B cell (primary cell): Measurements from ENCODE around the gene TBC1D1. TPM values are rescaled to one million over a fixed set of nuclear protein-coding genes. Genes with fewer than 3 reads are reported as not detected.

Source experiments
- ATAC-seq: fragments of 200-7000 bp; cut with Tn5 transposase; one replicate; pipeline ENCODE4 v1.10.0; 2021; ENCODE audit warnings: low read depth, mild to moderate bottlenecking, moderate number of reproducible peaks, moderate library complexity
- CTCF ChIA-PET: fragments of 350-600 bp; sonication (Branson Sonifier 250); formaldehyde crosslinking; loops from one replicate; lab custom pipeline; 2021; ENCODE audit warnings: antibody characterized with exemption, inconsistent platforms; lab: Charles Lee
- POLR2A ChIA-PET: fragments of 350-600 bp; sonication (Branson Sonifier 250); formaldehyde crosslinking; loops from one replicate; lab custom pipeline; 2021; ENCODE audit warnings: antibody characterized with exemption; lab: Charles Lee
- DNase-seq: peaks from one replicate; pipeline ENCODE4 v3.0.0; 2013
- H2AFZ ChIP-seq: 2 replicates; pipeline ENCODE4 v1.6.1; 2012; ENCODE audit warnings: mild to moderate bottlenecking, low read depth, low read length; ENCODE audit not compliant: insufficient read depth, poor library complexity, severe bottlenecking
- H3K27ac ChIP-seq, 2 donors: 1 replicate in 1 of 2; 2 replicates in 1 of 2; pipeline ENCODE4 v1.5.1; 2012 to 2013; ENCODE audit warnings: low read length in 2 of 2, mild to moderate bottlenecking in 2 of 2, moderate library complexity in 1 of 2
- H3K27me3 ChIP-seq, 4 experiments: fragments of 200-600 bp in 1 of 4; sonication (generic) in 1 of 4; replicated peaks in 1 of 4; 1 replicate in 2 of 4; 2 replicates in 2 of 4; pipeline versions ENCODE4 v1.6.1 to v1.7.0; 2013 to 2016; ENCODE audit warnings: low read length in 3 of 4, mild to moderate bottlenecking in 2 of 4, mixed read lengths in 1 of 4, moderate library complexity in 1 of 4; ENCODE audit not compliant: insufficient read depth in 4 of 4, control insufficient read depth in 3 of 4; ENCODE audit errors: control extremely low read depth in 1 of 4
- H3K36me3 ChIP-seq, 2 experiments: replicated peaks in 1 of 2; 1 replicate in 1 of 2; 2 replicates in 1 of 2; pipeline versions ENCODE4 v1.6.1 to v1.7.1; 2013; ENCODE audit warnings: low read length in 1 of 2; ENCODE audit not compliant: insufficient read depth in 2 of 2, control insufficient read depth in 1 of 2; ENCODE audit errors: control extremely low read depth in 1 of 2, extremely low read depth in 1 of 2
- H3K4me1 ChIP-seq, 2 donors: fragments of 200-600 bp in 1 of 2; sonication (generic) in 1 of 2; 1 replicate in 1 of 2; 2 replicates in 1 of 2; pipeline versions ENCODE4 v1.5.1 to v1.6.1; 2013 to 2017; ENCODE audit warnings: low read length in 2 of 2; ENCODE audit not compliant: control insufficient read depth in 2 of 2, insufficient read depth in 2 of 2
- H3K4me2 ChIP-seq: replicated peaks from 2 replicates; pipeline ENCODE3; 2012; ENCODE audit warnings: mild to moderate bottlenecking, low read depth, low read length; ENCODE audit not compliant: poor library complexity, severe bottlenecking
- H3K4me3 ChIP-seq, 5 experiments: fragments of 200-600 bp in 1 of 5; sonication (generic) in 1 of 5; 1 replicate in 3 of 5; 2 replicates in 2 of 5; pipeline versions ENCODE4 v1.5.1 to v1.7.0; 2011 to 2016; ENCODE audit warnings: low read length in 4 of 5, mild to moderate bottlenecking in 4 of 5, low read depth in 2 of 5, control low read depth in 1 of 5, moderate library complexity in 1 of 5; ENCODE audit not compliant: insufficient read depth in 1 of 5; ENCODE audit errors: control extremely low read depth in 1 of 5, extremely low read depth in 1 of 5
- H3K79me2 ChIP-seq: fragments of 200-600 bp; sonication (generic); one replicate; pipeline ENCODE4 v1.6.0; 2016; ENCODE audit warnings: low read length; ENCODE audit not compliant: control insufficient read depth, insufficient read depth
- H3K9ac ChIP-seq: fragments of 200-600 bp; sonication (generic); 2 replicates; pipeline ENCODE4 v1.6.1; 2017; ENCODE audit warnings: mild to moderate bottlenecking, low read length, moderate library complexity
- H3K9me3 ChIP-seq, 3 donors: one replicate each; pipeline versions ENCODE4 v1.6.1 to v1.7.1; 2013; ENCODE audit warnings: low read length in 2 of 3; ENCODE audit not compliant: control insufficient read depth in 2 of 3, insufficient read depth in 1 of 3; ENCODE audit errors: control extremely low read depth in 1 of 3
- H4K20me1 ChIP-seq: 2 replicates; pipeline ENCODE4 v1.6.0; 2012; ENCODE audit warnings: mild to moderate bottlenecking, low read length; ENCODE audit not compliant: insufficient read depth, control insufficient read depth, poor library complexity, severe bottlenecking
- H3K27ac Mint-ChIP-seq: one replicate; pipeline ENCODE4 v1.8.0; 2021; ENCODE audit warnings: mixed read lengths
- H3K27me3 Mint-ChIP-seq: one replicate; pipeline ENCODE4 v1.8.0; 2021; ENCODE audit warnings: mixed read lengths
- H3K4me1 Mint-ChIP-seq: one replicate; pipeline ENCODE4 v1.8.0; 2021; ENCODE audit warnings: mixed read lengths
- H3K4me3 Mint-ChIP-seq: one replicate; pipeline ENCODE4 v1.8.0; 2021; ENCODE audit warnings: mixed read lengths
- H3K9me3 Mint-ChIP-seq: one replicate; pipeline ENCODE4 v1.8.0; 2022; ENCODE audit warnings: mixed read lengths; ENCODE audit not compliant: insufficient read depth
- EZH2 ChIP-seq: IDR thresholded peaks from 2 replicates; pipeline ENCODE4 v1.6.1; 2012; ENCODE audit warnings: borderline replicate concordance, low read depth, mild to moderate bottlenecking, moderate library complexity, low read length; ENCODE audit not compliant: insufficient read depth, poor library complexity, severe bottlenecking
- WGBS: methylation state at CpG from one replicate; pipeline ENCODE4 v1.1.5; 2013; ENCODE audit warnings: missing lambda C conversion rate; ENCODE audit not compliant: insufficient coverage; 5-methylcytosine and 5-hydroxymethylcytosine counted together
- intact Hi-C: fragments of 100-400 bp; cut with micrococcal nuclease; formaldehyde crosslinking; loops from one replicate; pipeline ENCODE4 v1.10.0; 2022
- polyA plus RNA-seq: library from polyadenylated mRNA; depleted of rRNA; stranded (reverse); fragments of >200 nt; gene quantifications from 2 replicates; pipeline ENCODE4 v1.2.3, GENCODE V29; 2012
- total RNA-seq, 2 donors: library from RNA; stranded (reverse); fragments of 120-200 nt in 1 of 2; gene quantifications; 1 replicate in 1 of 2; 2 replicates in 1 of 2; pipeline versions ENCODE4 v1.2.3 to v1.2.4, GENCODE V29; 2013 to 2022
- TF ChIP-seq, protein P1 (sequence below): fragments of 200-600 bp; IDR thresholded peaks from one replicate; pipeline ENCODE4 v1.8.0; 2022; ENCODE audit warnings: antibody characterized with exemption, mild to moderate bottlenecking

The TBC1D1 gene
- total and polyA plus RNA-seq, 2 donors (not counting 1 experiment from before 2014, with no cell fraction given) = 88.2 to 98.7 TPM

DNA sequence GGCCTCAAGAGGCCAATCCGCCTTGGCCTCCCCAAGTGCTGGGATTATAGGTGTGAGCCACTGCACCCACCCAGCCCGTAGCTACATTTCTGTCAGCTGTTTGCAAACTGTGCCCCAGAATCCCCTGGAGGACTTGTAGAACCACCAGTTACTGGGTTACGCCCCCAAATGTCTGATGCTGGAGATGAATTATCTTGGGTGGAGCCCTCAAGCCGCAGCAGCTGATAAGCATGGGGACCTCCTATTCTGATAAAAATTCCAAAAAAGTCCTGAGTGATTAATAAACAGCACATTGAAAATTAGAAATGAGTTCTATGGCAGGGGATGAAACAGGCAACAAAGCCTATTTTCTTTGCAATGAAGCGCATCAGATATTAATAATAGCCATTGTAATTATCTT lies 174.3 kb downstream of the TBC1D1 start:
- intact Hi-C loops = no loop called here
- no peaks in the 10 kb centered on the region for H3K9me3 Mint-ChIP-seq
- no peak overlapping the region for H3K9ac ChIP-seq

DNA sequence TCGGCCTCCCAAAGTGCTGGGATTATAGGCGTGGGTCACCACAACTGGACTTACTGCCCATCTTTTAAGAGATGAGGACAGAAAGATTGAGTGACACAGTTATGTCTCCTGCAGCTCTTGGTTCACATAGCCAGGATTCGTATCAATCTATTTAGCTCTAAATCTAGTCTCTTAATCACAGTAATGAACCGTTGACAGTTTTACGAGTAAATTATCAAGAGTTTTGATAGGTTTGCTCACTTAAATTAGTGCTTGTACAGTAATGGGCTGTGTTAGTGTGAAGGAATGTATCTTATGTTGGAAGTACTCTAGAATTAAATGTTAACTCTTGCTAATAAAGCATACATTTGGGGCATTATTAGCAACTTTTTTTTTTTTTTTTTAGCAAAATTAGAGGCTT lies 175.0 kb downstream of the TBC1D1 start:
- 100% methylated on average over 2 of the region's 5 CpGs for WGBS
- peaks cover 11% of the 10 kb centered on the region for H3K79me2 ChIP-seq
- Mint-ChIP-seq H3K27me3 (no peaks in the 10 kb centered on the region), H3K4me1 (peaks cover 28% of the 10 kb centered on the region), H3K27ac (no peak overlapping the region), H3K4me3 (no peak overlapping the region), H3K9me3 (no peaks in the 10 kb centered on the region)
- no peak overlapping the region for H3K4me2 ChIP-seq
- no peak overlapping the region for H2AFZ ChIP-seq
- H3K9me3 ChIP-seq = no peaks in the 10 kb centered on the region
- TF ChIP-seq, protein P1, sequence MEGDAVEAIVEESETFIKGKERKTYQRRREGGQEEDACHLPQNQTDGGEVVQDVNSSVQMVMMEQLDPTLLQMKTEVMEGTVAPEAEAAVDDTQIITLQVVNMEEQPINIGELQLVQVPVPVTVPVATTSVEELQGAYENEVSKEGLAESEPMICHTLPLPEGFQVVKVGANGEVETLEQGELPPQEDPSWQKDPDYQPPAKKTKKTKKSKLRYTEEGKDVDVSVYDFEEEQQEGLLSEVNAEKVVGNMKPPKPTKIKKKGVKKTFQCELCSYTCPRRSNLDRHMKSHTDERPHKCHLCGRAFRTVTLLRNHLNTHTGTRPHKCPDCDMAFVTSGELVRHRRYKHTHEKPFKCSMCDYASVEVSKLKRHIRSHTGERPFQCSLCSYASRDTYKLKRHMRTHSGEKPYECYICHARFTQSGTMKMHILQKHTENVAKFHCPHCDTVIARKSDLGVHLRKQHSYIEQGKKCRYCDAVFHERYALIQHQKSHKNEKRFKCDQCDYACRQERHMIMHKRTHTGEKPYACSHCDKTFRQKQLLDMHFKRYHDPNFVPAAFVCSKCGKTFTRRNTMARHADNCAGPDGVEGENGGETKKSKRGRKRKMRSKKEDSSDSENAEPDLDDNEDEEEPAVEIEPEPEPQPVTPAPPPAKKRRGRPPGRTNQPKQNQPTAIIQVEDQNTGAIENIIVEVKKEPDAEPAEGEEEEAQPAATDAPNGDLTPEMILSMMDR = no peak
- TF ChIP-seq EZH2 = no peak
- peaks cover 0 to 5% of the 10 kb centered on the region in 2 donors for H3K4me1 ChIP-seq
- intact Hi-C loops = no loop called here
- ATAC-seq = no peak
- no peaks in the 10 kb centered on the region for H3K27me3 ChIP-seq
- H3K4me3 ChIP-seq = no peak overlapping the region
- ChIA-PET CTCF (interaction anchor here (0.8 to 0.9 kb wide), 2 partner anchors 16 to 665 kb away, joined by 5 to 6 read pairs; no protein-coding TSS in a partner anchor), POLR2A (no interaction called here)
- DNase-seq = no peak
- H3K9ac ChIP-seq = no peak overlapping the region
- peaks cover 10% of the 10 kb centered on the region for H4K20me1 ChIP-seq
- H3K36me3 ChIP-seq = peaks cover 16 to 46% of the 10 kb centered on the region in 2 experiments
- H3K27ac ChIP-seq = no peak overlapping the region

More for the DNA sequence above, 174.3 kb downstream of the TBC1D1 start:
- Histone ChIP-seq H3K4me1 (peaks cover 0 to 5% of the 10 kb centered on the region in 2 donors), H3K36me3 (peaks cover 17 to 43% of the 10 kb centered on the region in 2 experiments), H4K20me1 (peaks cover 10% of the 10 kb centered on the region), H2AFZ (no peak overlapping the region), H3K4me2 (no peak overlapping the region), H3K27me3 (no peaks in the 10 kb centered on the region), H3K79me2 (peaks cover 11% of the 10 kb centered on the region), H3K4me3 (no peak overlapping the region), H3K9me3 (no peaks in the 10 kb centered on the region), H3K27ac (no peak overlapping the region)
- no peak overlapping the region for H3K4me3 Mint-ChIP-seq
- peaks cover 28% of the 10 kb centered on the region for H3K4me1 Mint-ChIP-seq
- 100% methylated on average over 3 of the region's 5 CpGs for WGBS
- no peak overlapping the region for H3K27ac Mint-ChIP-seq
- CTCF ChIA-PET = interaction anchor here (0.6 to 3.8 kb wide), 5 partner anchors 17 to 665 kb away, joined by 3 to 19 read pairs (median 5); no protein-coding TSS in a partner anchor
- no peak for TF ChIP-seq EZH2
- TF ChIP-seq, protein P1 = no peak
- ATAC-seq = no peak
- H3K27me3 Mint-ChIP-seq = no peaks in the 10 kb centered on the region
- no peak for DNase-seq
- POLR2A ChIA-PET = no interaction called here
